ENCODE data around the gene PERCC1.

- TF ChIP-seq CTCF (conservative IDR thresholded peaks at IDR 0.05 in 1 of 2, IDR thresholded peaks at IDR 0.05 in 1 of 2; ENCODE audit: low read depth in 1 of 2, low read length in 2 of 2) (no peak), EZH2 (IDR thresholded peaks at IDR 0.05; ENCODE audit: low read length, missing control alignments) (no peak)
Measured at GRCh38 chr16:1433756-1434155, 2.9 kb downstream of the PERCC1 start.
